ENCODE measurements around the gene GNG7.

DNA sequence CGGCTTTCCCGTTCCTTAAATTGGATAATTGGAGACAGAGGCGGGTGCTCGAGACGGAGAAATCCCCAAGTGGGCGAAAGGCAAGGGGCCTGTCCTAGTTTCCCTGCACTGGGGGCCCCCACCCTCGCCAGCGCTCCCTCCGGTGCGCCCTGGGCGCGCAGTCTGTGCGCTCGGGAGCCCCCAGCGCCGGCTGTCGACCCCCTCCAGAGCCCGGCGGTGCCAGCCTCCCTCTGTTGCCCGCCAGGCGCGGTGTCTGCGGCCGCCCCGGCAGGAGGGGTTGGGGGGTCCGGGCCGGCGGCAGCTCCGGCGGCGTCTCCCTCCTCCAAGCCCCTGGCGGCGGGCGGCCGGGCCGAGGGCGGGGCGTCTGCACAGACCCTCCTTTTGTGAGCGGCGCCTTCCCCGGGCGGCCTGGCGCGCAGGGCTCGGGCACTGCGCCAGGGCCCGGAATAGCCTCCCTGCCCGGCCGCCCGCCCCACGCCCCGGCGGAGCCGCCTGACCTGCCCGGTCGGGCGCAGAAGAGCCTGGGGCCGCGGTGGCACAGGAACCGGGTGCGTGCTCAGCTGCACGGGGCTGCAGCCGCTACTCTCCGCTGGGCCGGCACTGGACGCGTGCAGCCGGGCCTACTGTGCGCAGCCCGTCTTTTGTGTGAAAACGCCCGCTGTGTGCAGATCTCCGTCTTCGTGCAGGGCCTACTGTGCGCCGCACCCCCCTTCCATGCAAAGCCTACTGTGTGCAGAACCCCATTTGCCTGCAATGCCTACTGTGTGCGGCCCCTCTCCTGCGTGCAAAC lies 213.4 kb downstream of the GNG7 start:
- TF ChIP-seq, protein P1, sequence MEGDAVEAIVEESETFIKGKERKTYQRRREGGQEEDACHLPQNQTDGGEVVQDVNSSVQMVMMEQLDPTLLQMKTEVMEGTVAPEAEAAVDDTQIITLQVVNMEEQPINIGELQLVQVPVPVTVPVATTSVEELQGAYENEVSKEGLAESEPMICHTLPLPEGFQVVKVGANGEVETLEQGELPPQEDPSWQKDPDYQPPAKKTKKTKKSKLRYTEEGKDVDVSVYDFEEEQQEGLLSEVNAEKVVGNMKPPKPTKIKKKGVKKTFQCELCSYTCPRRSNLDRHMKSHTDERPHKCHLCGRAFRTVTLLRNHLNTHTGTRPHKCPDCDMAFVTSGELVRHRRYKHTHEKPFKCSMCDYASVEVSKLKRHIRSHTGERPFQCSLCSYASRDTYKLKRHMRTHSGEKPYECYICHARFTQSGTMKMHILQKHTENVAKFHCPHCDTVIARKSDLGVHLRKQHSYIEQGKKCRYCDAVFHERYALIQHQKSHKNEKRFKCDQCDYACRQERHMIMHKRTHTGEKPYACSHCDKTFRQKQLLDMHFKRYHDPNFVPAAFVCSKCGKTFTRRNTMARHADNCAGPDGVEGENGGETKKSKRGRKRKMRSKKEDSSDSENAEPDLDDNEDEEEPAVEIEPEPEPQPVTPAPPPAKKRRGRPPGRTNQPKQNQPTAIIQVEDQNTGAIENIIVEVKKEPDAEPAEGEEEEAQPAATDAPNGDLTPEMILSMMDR (conservative IDR thresholded peaks at IDR 0.05; ENCODE audit: low read length), result no peak
- TF ChIP-seq EZH2phosphoT487 (IDR thresholded peaks at IDR 0.05; ENCODE audit: borderline replicate concordance), result no peak
